ENCODE results near the gene PAQR6.
"Not testable (repeated sequence)": the region's sequence is repeated elsewhere in the genome, so short reads cannot be mapped to it uniquely, and the experiment has no call there.

The PAQR6 gene

DNA sequence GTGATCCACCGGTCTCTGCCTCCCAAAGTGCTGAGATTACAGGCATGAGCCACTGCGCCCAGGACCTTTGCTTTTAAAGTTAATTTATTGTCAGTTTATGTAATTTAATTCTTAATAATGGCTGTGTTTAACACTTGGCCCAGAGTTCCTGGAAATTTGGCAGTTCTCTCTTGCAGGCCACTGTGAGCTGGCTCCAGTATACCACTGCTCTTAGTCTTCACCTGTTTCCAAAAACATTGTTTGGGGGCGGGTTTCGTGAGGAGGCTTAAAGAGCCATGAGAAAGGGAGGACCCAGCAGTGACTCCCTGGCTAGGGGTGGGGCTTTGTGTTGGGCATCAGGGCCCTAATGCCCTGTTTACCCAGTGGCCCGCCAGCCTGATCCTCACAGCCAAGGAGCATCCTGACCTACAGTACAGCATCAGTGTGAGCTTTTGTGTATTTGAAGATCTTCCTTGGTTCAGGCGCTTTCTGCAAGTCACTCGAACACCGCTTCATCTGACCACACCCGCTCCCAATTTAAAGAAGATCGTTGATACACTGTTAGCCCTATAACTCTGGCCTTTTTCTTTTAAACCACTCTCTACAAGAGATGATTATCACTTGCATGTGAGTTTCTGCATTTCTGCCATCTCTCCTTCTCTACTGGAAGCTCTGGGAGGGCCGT is 17.9 kb downstream of the PAQR6 start:
- no peak for DNase-seq

DNA sequence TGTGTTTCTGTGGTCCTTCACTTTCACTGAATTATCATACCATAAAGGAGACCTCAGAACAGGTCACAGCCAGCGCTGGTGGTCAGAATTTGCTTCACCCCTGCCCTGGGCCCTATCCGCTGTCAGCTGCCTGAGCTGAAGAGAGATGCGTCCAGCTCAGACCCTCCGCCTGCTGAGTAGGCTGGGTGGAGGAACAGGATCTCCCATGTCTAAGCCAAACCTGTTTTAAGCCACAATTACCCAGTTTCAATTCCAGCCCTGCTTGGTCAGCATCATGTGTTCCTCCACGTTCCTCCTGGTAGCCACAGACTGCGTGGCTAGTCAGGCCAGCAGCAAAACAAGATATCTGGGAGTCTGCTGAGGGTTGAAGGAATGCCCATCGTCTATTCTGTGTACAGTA is 19.4 kb downstream of the PAQR6 start:
- no peak for DNase-seq

DNA sequence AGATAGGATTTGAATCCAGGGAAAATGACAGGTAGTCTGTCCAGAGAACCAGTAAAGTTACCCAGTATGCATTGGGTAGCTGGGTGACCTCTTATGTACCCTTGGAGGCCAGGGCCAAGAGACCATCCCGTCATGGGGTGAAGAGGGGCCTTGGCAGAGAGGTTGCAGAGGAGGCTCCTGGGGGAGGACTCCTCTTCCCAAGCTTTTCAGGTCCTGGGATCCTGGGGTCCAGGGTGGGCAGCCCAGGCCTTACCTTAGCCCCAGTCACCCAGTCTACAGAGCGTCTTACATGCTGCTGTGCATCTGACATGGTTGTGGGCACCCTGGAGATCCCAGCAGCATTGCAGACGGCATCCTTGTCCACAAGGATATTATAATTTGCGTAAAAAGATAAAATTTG is 21.1 kb downstream of the PAQR6 start:
- DNase-seq: no peak

- no peak for DNase-seq
These were observed 21.7 kb downstream of the PAQR6 start for GRCh38 chr1:156226116-156226538.

GRCh38 chr1:156225677-156226014 is 22.2 kb downstream of the PAQR6 start:
- DNase-seq: no peak

DNA sequence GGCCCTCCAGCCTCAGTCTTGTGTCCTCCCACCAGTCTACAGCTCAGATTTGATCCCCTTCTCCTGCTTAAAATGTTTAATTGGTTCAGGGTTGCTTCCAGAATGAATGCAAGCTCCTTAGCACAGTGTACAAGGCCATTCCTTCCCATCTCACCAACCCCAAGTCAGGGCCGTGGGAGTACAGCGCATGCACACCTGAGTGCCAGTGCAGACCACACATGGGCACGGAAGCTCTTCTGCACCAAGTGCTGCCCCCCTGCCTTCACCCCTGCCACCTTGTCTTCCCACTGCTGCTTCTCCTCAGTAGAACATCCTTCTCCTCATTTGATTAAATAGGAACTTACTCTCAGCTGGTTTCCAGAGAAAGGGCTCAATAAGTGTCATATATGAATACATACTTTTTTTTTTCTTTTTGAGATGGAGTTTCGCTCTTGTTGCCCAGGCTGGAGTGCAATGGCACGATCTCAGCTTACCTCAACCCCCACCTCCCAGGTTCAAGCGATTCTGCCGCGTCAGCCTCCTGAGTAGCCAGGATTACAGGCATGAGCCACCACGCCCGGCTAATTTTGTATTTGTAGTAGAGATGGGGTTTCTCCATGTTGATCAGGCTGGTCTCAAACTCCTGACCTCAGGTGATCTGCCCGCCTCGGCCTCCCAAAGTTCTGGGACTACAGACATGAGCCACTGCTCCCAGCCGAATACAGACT is 25.7 kb downstream of the PAQR6 start:
- DNase-seq: no peak

GRCh38 chr1:156220226-156220625 is 27.6 kb downstream of the PAQR6 start:
- no peak for DNase-seq

- peak in 1 of 2 experiments; percentile 11 for DNase-seq
These were observed 30.0 kb downstream of the PAQR6 start for GRCh38 chr1:156217871-156218270.

- not testable (repeated sequence) for DNase-seq
These were observed 31.3 kb downstream of the PAQR6 start for GRCh38 chr1:156216361-156217086.

- no peak for DNase-seq
These were observed 33.7 kb downstream of the PAQR6 start for GRCh38 chr1:156214024-156214748.

- no peak for DNase-seq
These were observed 34.3 kb downstream of the PAQR6 start for GRCh38 chr1:156213644-156213966.

GRCh38 chr1:156212833-156213643 is 34.8 kb downstream of the PAQR6 start, which contains the start of gene PMF1:
PMF1 (plus strand) TSS chr1:156213007; CDS start chr1:156213016, 9 bp downstream.
- peak; percentile 99 for DNase-seq

DNA sequence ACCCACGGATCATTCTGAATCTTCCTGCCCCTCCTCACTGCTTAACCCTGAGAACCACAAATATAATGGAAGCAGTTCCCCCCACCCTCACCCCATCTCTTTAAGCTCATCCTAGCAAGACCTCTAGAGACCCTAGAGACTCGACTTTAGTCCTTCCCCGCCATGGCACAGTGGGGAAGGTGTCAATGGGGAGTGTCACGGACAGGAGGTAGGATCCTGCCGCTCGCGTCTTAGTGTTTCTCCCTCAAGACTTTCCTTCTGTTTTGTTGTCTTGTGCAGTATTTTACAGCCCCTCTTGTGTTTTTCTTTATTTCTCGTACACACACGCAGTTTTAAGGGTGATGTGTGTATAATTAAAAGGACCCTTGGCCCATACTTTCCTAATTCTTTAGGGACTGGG is 35.7 kb downstream of the PAQR6 start:
- no peak for DNase-seq

GRCh38 chr1:156211243-156211642 is 36.6 kb downstream of the PAQR6 start:
- DNase-seq: no peak

DNA sequence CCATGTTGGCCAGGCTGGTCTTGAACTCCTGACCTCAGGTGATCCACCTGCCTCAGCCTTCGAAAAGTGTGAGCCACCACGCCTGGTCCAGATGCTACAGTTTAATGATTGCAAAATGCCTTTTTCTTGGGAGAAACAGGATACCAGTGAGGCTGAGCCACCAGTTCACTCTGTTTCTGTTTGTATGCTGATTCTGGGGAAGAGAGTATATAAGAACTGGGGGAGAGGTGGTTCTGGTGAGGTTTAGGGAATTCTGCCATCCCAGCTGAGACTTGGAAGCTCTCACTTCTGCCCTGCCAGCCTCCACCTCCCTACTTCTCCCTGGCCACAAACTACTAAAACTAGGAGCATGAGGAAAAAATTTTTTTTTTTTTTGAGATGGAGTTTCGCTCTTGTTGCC is 43.2 kb downstream of the PAQR6 start:
- no peak for DNase-seq

GRCh38 chr1:156203331-156203730 is 44.5 kb downstream of the PAQR6 start:
- no peak for DNase-seq

DNA sequence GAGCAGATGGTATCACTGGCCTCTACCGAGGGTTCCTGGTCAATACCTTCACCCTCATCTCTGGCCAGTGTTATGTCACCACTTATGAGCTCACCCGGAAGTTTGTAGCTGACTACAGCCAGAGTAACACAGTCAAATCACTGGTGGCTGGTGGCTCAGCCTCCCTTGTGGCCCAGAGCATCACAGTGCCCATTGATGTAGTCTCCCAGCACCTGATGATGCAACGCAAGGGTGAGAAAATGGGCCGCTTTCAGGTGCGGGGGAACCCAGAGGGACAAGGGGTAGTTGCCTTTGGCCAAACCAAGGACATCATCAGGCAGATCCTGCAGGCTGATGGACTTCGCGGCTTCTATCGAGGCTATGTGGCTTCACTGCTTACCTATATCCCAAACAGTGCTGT is 47.8 kb downstream of the PAQR6 start:
- no peak for DNase-seq

GRCh38 chr1:156198831-156199349 is 49.0 kb downstream of the PAQR6 start:
- DNase-seq: no peak

DNA sequence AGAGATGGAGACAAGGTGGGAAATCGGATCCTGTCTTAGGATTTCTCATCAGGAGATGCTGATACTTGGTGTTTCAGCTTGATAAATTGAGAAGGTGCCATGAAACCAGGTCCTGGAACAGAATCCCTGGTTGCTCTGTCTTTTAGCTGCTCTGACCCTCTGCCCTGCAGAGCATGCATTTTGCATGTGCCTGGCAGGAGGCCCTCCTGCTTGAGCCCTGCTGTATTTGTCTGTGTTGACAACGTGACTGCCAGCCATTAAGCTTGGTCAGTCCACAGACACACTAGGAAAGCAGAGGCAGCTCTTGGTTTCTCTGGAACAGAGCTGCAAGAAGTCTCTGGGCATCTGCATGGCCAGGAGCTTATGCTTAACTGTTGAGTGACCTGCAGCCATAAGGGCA is 51.4 kb downstream of the PAQR6 start:
- DNase-seq: no peak

DNA sequence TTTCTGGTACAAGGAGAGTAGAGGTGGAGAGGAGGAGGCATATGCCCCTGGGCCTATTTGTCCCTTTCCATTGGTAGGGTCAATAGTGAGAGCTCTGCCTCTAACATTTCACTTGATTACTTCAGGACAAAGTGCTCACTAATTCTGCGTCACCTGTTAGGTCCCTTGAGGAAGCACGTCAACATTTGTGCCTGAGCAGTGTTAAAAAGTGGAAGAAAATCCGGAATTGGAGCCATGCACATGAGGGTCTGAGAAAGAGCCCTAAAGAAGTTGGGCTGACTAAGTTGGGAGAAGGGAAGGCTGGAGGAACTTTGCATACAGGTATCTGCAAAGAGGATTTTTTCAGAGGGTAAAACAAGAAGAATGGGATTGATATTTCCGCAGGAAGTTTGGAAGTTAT is 52.0 kb downstream of the PAQR6 start:
- no peak for DNase-seq

DNA sequence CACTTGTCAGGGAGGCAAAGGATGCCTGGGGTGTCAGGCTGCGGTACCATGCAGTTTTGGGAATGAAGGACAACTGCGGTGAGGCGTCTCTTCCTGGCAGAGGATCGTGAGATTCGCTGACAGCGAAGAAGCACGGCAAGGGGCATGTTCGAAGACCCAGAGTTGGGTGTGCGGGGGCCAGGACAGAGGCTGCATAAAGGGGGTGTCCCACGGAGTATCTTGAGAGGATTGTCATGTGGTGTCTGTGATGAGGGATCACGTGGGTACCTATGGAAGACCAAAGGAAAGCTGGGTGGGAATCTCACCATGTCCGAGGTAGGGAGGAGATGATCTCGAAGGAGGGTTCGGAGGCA is 53.6 kb downstream of the PAQR6 start:
- DNase-seq: no peak

- DNase-seq: peak; percentile 100
These were observed 54.2 kb downstream of the PAQR6 start, which contains the start of gene SLC25A44 for GRCh38 chr1:156193488-156194299. SLC25A44 (plus strand) TSS chr1:156194104; CDS start chr1:156199848, 5,744 bp downstream.

All from NCI-H2081 (cell line).